Pancreas (tissue), 10 donors: ENCODE data around the gene EFCAB14. TPM values are rescaled to one million over a fixed set of nuclear protein-coding genes. Genes with fewer than 3 reads are reported as not detected.

Experiments used
- ATAC-seq, 4 donors: fragments of 200-7000 bp; cut with Tn5 transposase; one replicate each; pipeline versions ENCODE4 v1.8.0 to v1.9.1; 2020; ENCODE audit warnings: mild to moderate bottlenecking in 4 of 4, moderate library complexity in 4 of 4
- DNase-seq, 6 donors: peaks; one replicate each; pipeline ENCODE4 v3.0.0-alpha.2; 2020
- FAIRE-seq: peaks from 2 replicates; lab custom pipeline; 2012; peaks lifted over from hg19 to GRCh38; lab: Jason Lieb, UNC
- H3K27ac ChIP-seq, 4 donors: fragments of 200-600 bp; sonication (generic); 1 replicate in 3 of 4; 2 replicates in 1 of 4; pipeline versions ENCODE4 v1.5.0 to v1.8.0; 2020
- H3K27me3 ChIP-seq, 4 donors: fragments of 200-600 bp; one replicate each; pipeline ENCODE4 v1.8.0; 2021
- H3K36me3 ChIP-seq, 3 donors: fragments of 200-600 bp; sonication (generic) in 1 of 3; one replicate each; pipeline versions ENCODE4 v1.5.0 to v1.8.0; 2020 to 2021
- H3K4me1 ChIP-seq, 3 donors: fragments of 200-600 bp; one replicate each; pipeline ENCODE4 v1.8.0; 2021
- H3K4me3 ChIP-seq, 4 donors: fragments of 200-600 bp; sonication (generic) in 2 of 4; one replicate each; pipeline versions ENCODE4 v1.5.0 to v1.8.0; 2020 to 2021
- H3K9me3 ChIP-seq, 4 donors: fragments of 200-600 bp; one replicate each; pipeline ENCODE4 v1.8.0; 2021
- CTCF ChIP-seq, 4 donors: fragments of 200-600 bp; sonication (generic) in 3 of 4; IDR thresholded peaks; one replicate each; pipeline versions ENCODE4 v1.5.0 to v1.8.0; 2021; ENCODE audit warnings: antibody characterized with exemption in 4 of 4
- WGBS, 2 donors: extraction: QIAGEN DNeasy Blood & Tissue Kit; methylation state at CpG; one replicate each; pipeline ENCODE4 v1.1.7; 2013; 5-methylcytosine and 5-hydroxymethylcytosine counted together
- intact Hi-C, 3 donors: fragments of 100-400 bp; cut with DNase I; formaldehyde crosslinking; loops; one replicate each; pipeline versions ENCODE4 v1.11.1 to v1.14.2; 2022
- polyA plus RNA-seq, 2 donors: library from polyadenylated mRNA; stranded (reverse); fragments of 200-250 nt; gene quantifications; one replicate each; pipeline ENCODE4 v1.2.3, GENCODE V29; 2013
- total RNA-seq, 6 donors: library from RNA; stranded (reverse); fragmentation: NEBNext Ultra II Directional in 4 of 6; extraction: Animal tissue kit (Norgen Biotek cat#: 25700) in 4 of 6; gene quantifications; one replicate each; pipeline versions ENCODE4 v1.2.1 to v1.2.4, GENCODE V29; 2021 to 2023
- donor health status: healthy with polysubstance abuse.
- donor health status: DM: no; HTN: no; CAD: no; lungs with moderate emphysema.
- donor health status: DM: no; HTN: no; CAD: no.
- donor health status: control.
- donor health status: control.
- donor health status: Bipolar disorder and iron deficiency.
- donor health status: DM: yes; HTN: yes; CAD: no.
- donor health status: DM: no; HTN: no; CAD: no.
- donor health status: DM: no; HTN: no; CAD: no.
- donor health status: DM: yes; HTN: yes; CAD: no.

Gene EFCAB14
- total and polyA plus RNA-seq, 8 donors, result 8.4 to 55.2 (median 28.7) TPM

- intact Hi-C loops, result no loop called here
- DNase-seq, result no peak
- Histone ChIP-seq H3K27ac (no peak overlapping the region), H3K9me3 (no peaks in the 10 kb centered on the region), H3K4me3 (no peak overlapping the region), H3K36me3 (peaks cover 0 to 16% (median 0%) of the 10 kb centered on the region in 3 donors), H3K27me3 (no peaks in the 10 kb centered on the region), H3K4me1 (peaks cover 0 to 4% (median 0%) of the 10 kb centered on the region in 3 donors)
- 98 to 100% methylated on average over 2 of the region's 2 CpGs for WGBS, 2 donors
- no peak for ATAC-seq
- no peak for TF ChIP-seq CTCF (IDR thresholded peaks at IDR 0.05)
- FAIRE-seq, result no peak
Measured at GRCh38 chr1:46649764-46650163, 69.2 kb downstream of the EFCAB14 start.

- FAIRE-seq (no peak), DNase-seq (no peak), ATAC-seq (no peak)
- no peaks in the 10 kb centered on the region for H3K9me3 ChIP-seq
- H3K4me1 ChIP-seq, result peaks cover 0 to 17% (median 8%) of the 10 kb centered on the region in 3 donors
- TF ChIP-seq CTCF (IDR thresholded peaks at IDR 0.05), result no peak
- no peak overlapping the region for H3K27ac ChIP-seq
- 96 to 97% methylated on average over 3 of the region's 3 CpGs for WGBS, 2 donors
- no peaks in the 10 kb centered on the region for H3K27me3 ChIP-seq
- intact Hi-C loops, result no loop called here
- H3K36me3 ChIP-seq, result peaks cover 0 to 14% (median 0%) of the 10 kb centered on the region in 3 donors
- no peak overlapping the region for H3K4me3 ChIP-seq
Measured at GRCh38 chr1:46647611-46648010, 71.3 kb downstream of the EFCAB14 start.

GRCh38 chr1:46646844-46647243 is 72.1 kb downstream of the EFCAB14 start:
- TF ChIP-seq CTCF (IDR thresholded peaks at IDR 0.05), result no peak
- intact Hi-C loops, result no loop called here
- DNase-seq, result no peak
- H3K36me3 ChIP-seq, result peaks cover 0 to 10% (median 0%) of the 10 kb centered on the region in 3 donors
- FAIRE-seq, result no peak
- H3K4me1 ChIP-seq, result peaks cover 0 to 17% (median 8%) of the 10 kb centered on the region in 3 donors
- no peak overlapping the region for H3K4me3 ChIP-seq
- no peaks in the 10 kb centered on the region for H3K27me3 ChIP-seq
- WGBS, 2 donors, result 94 to 96% methylated on average over 2 of the region's 2 CpGs
- no peak overlapping the region for H3K27ac ChIP-seq
- no peak for ATAC-seq
- no peaks in the 10 kb centered on the region for H3K9me3 ChIP-seq

- no peaks in the 10 kb centered on the region for H3K9me3 ChIP-seq
- peaks cover 0 to 10% (median 0%) of the 10 kb centered on the region in 3 donors for H3K36me3 ChIP-seq
- intact Hi-C loops, result no loop called here
Measured at GRCh38 chr1:46646331-46646730, 72.6 kb downstream of the EFCAB14 start.

More at GRCh38 chr1:46646331-46646730, 72.6 kb downstream of the EFCAB14 start:
- Histone ChIP-seq H3K27me3 (no peaks in the 10 kb centered on the region), H3K27ac (no peak overlapping the region), H3K4me1 (peaks cover 0 to 17% (median 8%) of the 10 kb centered on the region in 3 donors), H3K4me3 (no peak overlapping the region)
- 77 to 89% methylated on average over 1 of the region's 1 CpG for WGBS, 2 donors
- TF ChIP-seq CTCF (IDR thresholded peaks at IDR 0.05), result no peak
- ATAC-seq (no peak), FAIRE-seq (no peak), DNase-seq (no peak)
